GM23248 (cell line): ENCODE data around the gene DTNB. TPM values are rescaled to one million over a fixed set of nuclear protein-coding genes. Genes with fewer than 3 reads are reported as not detected.

Experiments
- DNase-seq: peaks from one replicate; pipeline ENCODE4 v3.0.0-alpha.2; 2015
- H2AFZ ChIP-seq: fragments of 200-600 bp; sonication (generic); 2 replicates; pipeline ENCODE4 v1.6.1; 2016; ENCODE audit warnings: antibody characterized with exemption
- H3F3A ChIP-seq: fragments of 200-600 bp; sonication (generic); 2 replicates; pipeline ENCODE4 v1.6.1; 2016; ENCODE audit warnings: mild to moderate bottlenecking, antibody characterized with exemption, mixed run types; ENCODE audit not compliant: insufficient read depth
- H3K27ac ChIP-seq: fragments of 200-600 bp; sonication (generic); 2 replicates; pipeline ENCODE4 v1.5.1; 2016; ENCODE audit warnings: mild to moderate bottlenecking
- H3K27me3 ChIP-seq: fragments of 200-600 bp; sonication (generic); replicated peaks from 2 replicates; pipeline ENCODE4 v1.6.1; 2016; ENCODE audit warnings: mild to moderate bottlenecking; ENCODE audit not compliant: insufficient read depth
- H3K36me3 ChIP-seq: fragments of 200-600 bp; sonication (generic); 2 replicates; pipeline ENCODE4 v1.6.1; 2016; ENCODE audit warnings: low read depth, mild to moderate bottlenecking
- H3K4me1 ChIP-seq: fragments of 200-600 bp; sonication (generic); 2 replicates; pipeline ENCODE4 v1.6.1; 2016; ENCODE audit warnings: mild to moderate bottlenecking; ENCODE audit not compliant: insufficient read depth
- H3K4me2 ChIP-seq: fragments of 200-600 bp; sonication (generic); one replicate; pipeline ENCODE4 v1.6.1; 2016; ENCODE audit warnings: mild to moderate bottlenecking; ENCODE audit not compliant: unreplicated experiment
- H3K4me3 ChIP-seq: fragments of 200-600 bp; sonication (generic); 2 replicates; pipeline ENCODE4 v1.5.1; 2016; ENCODE audit warnings: mild to moderate bottlenecking
- H3K79me2 ChIP-seq: fragments of 200-600 bp; sonication (generic); 2 replicates; pipeline ENCODE4 v1.6.1; 2016; ENCODE audit warnings: mild to moderate bottlenecking; ENCODE audit not compliant: insufficient read depth
- H3K9ac ChIP-seq: fragments of 200-600 bp; sonication (generic); 2 replicates; pipeline ENCODE4 v1.6.1; 2016; ENCODE audit warnings: mild to moderate bottlenecking
- H3K9me2 ChIP-seq: fragments of 200-600 bp; sonication (generic); 2 replicates; pipeline ENCODE4 v1.6.1; 2016; ENCODE audit warnings: mixed run types, mild to moderate bottlenecking, moderate library complexity; ENCODE audit not compliant: insufficient read depth
- H3K9me3 ChIP-seq: fragments of 200-600 bp; sonication (generic); one replicate; pipeline ENCODE4 v1.6.1; 2017; ENCODE audit warnings: low read depth
- H4K20me1 ChIP-seq: fragments of 200-600 bp; sonication (generic); 2 replicates; pipeline ENCODE4 v1.6.0; 2016; ENCODE audit not compliant: insufficient read depth
- EZH2 ChIP-seq: fragments of 200-600 bp; sonication (generic); IDR thresholded peaks from 2 replicates; pipeline ENCODE4 v1.6.1; 2018; ENCODE audit warnings: antibody characterized with exemption, mild to moderate bottlenecking; ENCODE audit not compliant: insufficient read depth, poor library complexity, severe bottlenecking
- EZH2phosphoT487 ChIP-seq: fragments of 200-600 bp; sonication (generic); IDR thresholded peaks from 2 replicates; pipeline ENCODE4 v1.6.1; 2018; ENCODE audit warnings: antibody characterized with exemption, moderate library complexity, mild to moderate bottlenecking, low read depth; ENCODE audit not compliant: insufficient read depth
- WGBS, 2 experiments: methylation state at CpG; one replicate each; pipeline ENCODE4 v1.1.6; 2015 to 2017; ENCODE audit warnings: low lambda C conversion rate in 2 of 2, low coverage in 1 of 2; ENCODE audit errors: missing lambda C conversion rate in 2 of 2; 5-methylcytosine and 5-hydroxymethylcytosine counted together
- in situ Hi-C: fragments of 300-500 bp; cut with MboI; formaldehyde crosslinking; loops from 2 replicates; pipeline ENCODE4 v1.15.0; 2020
- polyA plus RNA-seq: library from polyadenylated mRNA; unstranded; fragments of >200 nt; fragmentation: Nextera tagmentation; extraction: Ambion mirVana; gene quantifications from 2 replicates; pipeline ENCODE4 v1.2.1, GENCODE V29; 2016
- total RNA-seq: library from RNA; depleted of rRNA; stranded (reverse); fragments of >200 nt; shearing (Covaris generic); gene quantifications from 2 replicates; pipeline ENCODE4 v1.2.3, GENCODE V29; 2014

Gene DTNB
- total and polyA plus RNA-seq, 2 experiments from 2014 or later: 1.1 to 4.0 TPM

DNA sequence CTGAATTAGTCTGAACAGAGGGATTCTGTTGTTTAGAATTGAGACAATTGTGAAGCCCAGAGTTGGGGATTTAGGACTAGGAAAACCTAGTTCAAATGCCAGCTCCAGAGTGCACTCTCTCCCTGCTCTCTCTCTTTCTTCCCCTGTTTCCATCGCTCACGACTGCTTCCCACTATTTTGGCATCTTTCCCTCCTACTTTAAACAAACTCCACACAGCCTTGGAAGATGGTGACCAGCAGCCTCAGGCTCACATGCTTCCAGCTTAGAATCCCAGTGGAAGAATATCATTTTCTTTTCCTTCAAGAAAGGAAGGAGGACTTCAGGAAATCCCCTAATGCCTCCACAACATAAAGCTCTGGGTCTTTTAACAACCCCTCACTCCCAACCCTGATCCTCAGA, 325.5 kb downstream of the DTNB start:
- in situ Hi-C loops: no loop called here
- H3K36me3 ChIP-seq: no peaks in the 10 kb centered on the region

DNA sequence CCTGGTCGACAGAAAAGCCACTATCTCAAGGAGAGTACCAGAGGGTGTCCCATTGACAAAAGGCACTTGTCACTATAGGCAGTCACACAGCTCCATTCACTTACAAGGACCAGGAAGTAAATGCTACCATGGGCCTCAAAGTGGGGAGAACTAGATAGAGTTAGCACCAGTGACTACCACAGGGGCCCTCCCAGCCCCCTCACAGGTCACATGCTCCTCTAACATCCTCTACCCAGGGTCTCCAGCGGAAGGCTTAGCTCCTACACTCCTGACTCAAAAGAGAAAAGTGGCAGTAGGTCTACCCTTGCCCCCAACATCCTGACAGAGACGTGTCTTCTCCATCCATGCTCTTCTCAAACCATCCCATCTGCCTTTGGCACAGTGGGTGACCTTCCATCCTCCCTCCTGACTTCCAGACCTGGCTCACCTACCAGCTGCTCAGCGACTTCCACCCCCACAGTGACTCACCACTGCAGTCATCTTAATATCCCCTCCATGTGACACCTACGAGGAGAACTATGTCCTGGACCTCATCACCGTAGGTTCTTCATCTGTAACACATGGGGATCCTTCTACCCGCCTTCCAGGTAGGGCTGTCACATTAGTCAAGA, 326.1 kb downstream of the DTNB start:
- in situ Hi-C loops: no loop called here
- H3F3A ChIP-seq: no peaks in the 10 kb centered on the region
- WGBS, 2 experiments: 61 to 64% methylated on average over 7 of the region's 7 CpGs
- H3K4me1 ChIP-seq: peaks cover 16% of the 10 kb centered on the region
- no peaks in the 10 kb centered on the region for H3K9me3 ChIP-seq
- peak; percentile 57 for DNase-seq
- H3K9ac ChIP-seq: no peak overlapping the region
- H3K9me2 ChIP-seq: no peaks in the 10 kb centered on the region
- TF ChIP-seq EZH2phosphoT487 (no peak), EZH2 (no peak)
- no peak overlapping the region for H3K4me3 ChIP-seq
- no peak overlapping the region for H2AFZ ChIP-seq
- H4K20me1 ChIP-seq: no peaks in the 10 kb centered on the region
- H3K36me3 ChIP-seq: no peaks in the 10 kb centered on the region
- no peaks in the 10 kb centered on the region for H3K27me3 ChIP-seq
- no peak overlapping the region for H3K4me2 ChIP-seq
- H3K79me2 ChIP-seq: no peaks in the 10 kb centered on the region
- no peak overlapping the region for H3K27ac ChIP-seq

More for the DNA sequence above, 325.5 kb downstream of the DTNB start:
- Histone ChIP-seq H3K4me1 (peaks cover 16% of the 10 kb centered on the region), H3K4me3 (no peak overlapping the region), H3K9me2 (no peaks in the 10 kb centered on the region), H4K20me1 (no peaks in the 10 kb centered on the region), H3K9ac (no peak overlapping the region), H3K79me2 (no peaks in the 10 kb centered on the region), H2AFZ (no peak overlapping the region), H3K4me2 (no peak overlapping the region), H3K27ac (no peak overlapping the region), H3K9me3 (no peaks in the 10 kb centered on the region), H3K27me3 (no peaks in the 10 kb centered on the region), H3F3A (no peaks in the 10 kb centered on the region)
- TF ChIP-seq EZH2phosphoT487 (no peak), EZH2 (no peak)
- WGBS, 2 experiments: 8 to 24% methylated on average over 2 of the region's 2 CpGs
- peak; percentile 25 for DNase-seq

DNA sequence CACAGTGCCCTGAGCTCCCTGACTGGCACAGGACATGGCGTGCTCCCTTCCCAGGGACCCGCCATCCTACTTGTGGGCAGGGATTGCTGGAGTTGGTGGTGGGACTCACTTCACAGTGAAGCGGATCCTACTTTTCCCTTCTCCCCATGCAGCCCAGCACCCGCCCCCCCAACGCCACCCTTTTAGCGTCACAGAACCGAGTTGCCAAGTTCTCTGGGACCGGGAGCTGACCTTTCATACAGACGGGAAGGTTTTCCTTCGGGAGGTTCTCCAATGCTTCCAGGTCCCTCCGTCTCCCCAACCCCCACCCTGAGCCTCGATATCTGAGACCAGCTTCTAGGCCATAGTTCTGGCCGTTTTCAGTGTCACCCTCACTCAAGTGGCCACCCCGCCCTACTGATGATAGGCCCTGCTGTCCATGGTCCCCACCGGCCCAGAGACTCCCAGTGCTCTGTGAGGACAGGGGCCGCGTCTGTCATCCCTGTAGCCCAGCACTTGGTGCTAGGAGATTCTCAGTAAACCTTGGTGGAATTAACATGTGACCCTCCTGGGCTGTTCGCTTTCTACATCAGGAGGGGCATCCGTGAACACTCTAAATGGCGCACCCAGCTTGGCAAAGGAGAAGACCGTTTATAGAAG, 330.1 kb downstream of the DTNB start:
- no peak overlapping the region for H3K27ac ChIP-seq
- in situ Hi-C loops: no loop called here
- no peak for TF ChIP-seq EZH2
- TF ChIP-seq EZH2phosphoT487: no peak
- H3K9me2 ChIP-seq: no peaks in the 10 kb centered on the region
- H3K79me2 ChIP-seq: no peaks in the 10 kb centered on the region; the same call in 1 of the 2 replicates
- no peaks in the 10 kb centered on the region for H3K9me3 ChIP-seq
- H3K4me3 ChIP-seq: no peak overlapping the region
- no peaks in the 10 kb centered on the region for H3K27me3 ChIP-seq
- H2AFZ ChIP-seq: no peak overlapping the region
- H3F3A ChIP-seq: no peaks in the 10 kb centered on the region
- H3K9ac ChIP-seq: no peak overlapping the region
- H3K4me1 ChIP-seq: peaks cover 8% of the 10 kb centered on the region; the same call in 1 of the 2 replicates
- no peak overlapping the region for H3K4me2 ChIP-seq
- no peaks in the 10 kb centered on the region for H4K20me1 ChIP-seq
- WGBS, 2 experiments: 87 to 88% methylated on average over 20 to 21 of the region's 21 CpGs
- DNase-seq: no peak
- no peaks in the 10 kb centered on the region for H3K36me3 ChIP-seq

DNA sequence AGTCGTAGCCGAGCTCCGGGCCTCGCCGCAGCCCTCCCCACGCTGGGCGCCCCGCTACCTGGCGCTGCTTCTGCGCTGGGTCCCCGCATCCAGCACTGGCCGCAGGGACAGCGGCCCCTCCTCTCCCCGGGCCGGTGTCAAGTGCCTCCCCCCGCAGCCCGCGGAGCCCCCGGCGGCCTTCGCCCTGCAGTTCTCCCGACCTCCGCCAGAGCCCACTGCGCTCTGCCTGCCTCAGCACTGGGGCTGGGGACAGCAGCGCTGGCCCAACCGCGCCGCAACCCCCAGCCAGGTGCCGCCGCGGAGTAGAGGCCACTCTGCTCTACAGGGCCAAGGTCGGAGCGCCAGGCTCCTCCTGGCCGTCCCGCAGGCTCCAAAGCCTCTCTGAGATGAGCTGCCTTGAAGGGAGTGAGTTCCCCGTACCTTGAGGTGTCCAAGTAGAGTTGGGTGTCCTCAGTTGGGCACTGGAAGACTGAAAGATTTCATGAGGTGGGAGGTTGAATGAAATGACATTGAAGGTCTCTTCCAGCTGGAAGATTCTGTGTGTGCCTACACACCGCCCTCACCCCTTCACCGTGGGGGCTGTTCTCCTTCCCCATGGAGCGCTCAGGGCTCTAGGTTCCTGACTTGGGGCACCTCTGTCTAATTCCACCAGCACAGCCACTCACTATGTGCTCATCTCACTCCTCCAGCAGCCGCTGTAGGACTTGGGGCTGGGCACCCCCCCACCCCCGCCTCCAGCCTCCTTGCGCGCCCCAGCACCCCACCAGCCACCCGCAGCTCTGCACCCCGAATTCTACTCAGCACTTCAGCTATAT, 330.8 kb downstream of the DTNB start:
- H3K36me3 ChIP-seq: no peaks in the 10 kb centered on the region
- peaks cover 5% of the 10 kb centered on the region; the same call in 1 of the 2 replicates for H3K4me1 ChIP-seq
- H3F3A ChIP-seq: no peaks in the 10 kb centered on the region
- H3K9ac ChIP-seq: no peak overlapping the region
- H3K27ac ChIP-seq: no peak overlapping the region
- 18 to 19% methylated on average over 24 to 45 of the region's 45 CpGs for WGBS, 2 experiments
- no peak for TF ChIP-seq EZH2
- TF ChIP-seq EZH2phosphoT487: no peak
- peak; percentile 90 for DNase-seq
- H2AFZ ChIP-seq: peak overlapping the region; percentile 87
- in situ Hi-C loops: no loop called here
- peak overlapping the region; percentile 80 for H3K4me3 ChIP-seq
- no peaks in the 10 kb centered on the region for H3K9me3 ChIP-seq
- no peaks in the 10 kb centered on the region for H3K27me3 ChIP-seq
- no peaks in the 10 kb centered on the region for H3K9me2 ChIP-seq
- no peaks in the 10 kb centered on the region for H4K20me1 ChIP-seq
- no peaks in the 10 kb centered on the region; the same call in 1 of the 2 replicates for H3K79me2 ChIP-seq
- peak overlapping the region; percentile 90 for H3K4me2 ChIP-seq
